Large intestine (tissue), 3 donors: ENCODE data around the gene RIC3. TPM values are rescaled to one million over a fixed set of nuclear protein-coding genes. Genes with fewer than 3 reads are reported as not detected.
A peak's percentile ranks its signal among the peaks of the same experiment; 100 is the strongest.

Experiments used
- DNase-seq, 2 donors: peaks; one replicate each; pipeline versions ENCODE4 v3.0.0 to v3.0.0-alpha.2; 2013
- H3K27ac ChIP-seq: one replicate; pipeline ENCODE4 v1.5.1; 2013; ENCODE audit warnings: low read length
- H3K27me3 ChIP-seq: 2 replicates; pipeline ENCODE4 v1.6.1; 2013; ENCODE audit warnings: low read length; ENCODE audit not compliant: control insufficient read depth, insufficient read depth
- H3K36me3 ChIP-seq: 2 replicates; pipeline ENCODE4 v1.6.1; 2013; ENCODE audit warnings: low read length; ENCODE audit not compliant: control insufficient read depth, insufficient read depth
- H3K4me1 ChIP-seq: one replicate; pipeline ENCODE4 v1.6.1; 2013; ENCODE audit warnings: low read length; ENCODE audit not compliant: control insufficient read depth, insufficient read depth
- H3K4me3 ChIP-seq: one replicate; pipeline ENCODE4 v1.5.1; 2013; ENCODE audit warnings: low read length
- H3K9me3 ChIP-seq: one replicate; pipeline ENCODE4 v1.6.1; 2013; ENCODE audit warnings: mild to moderate bottlenecking, low read depth, low read length, moderate library complexity; ENCODE audit not compliant: control insufficient read depth
- WGBS: methylation state at CpG from one replicate; pipeline ENCODE4 v1.1.5; 2013; ENCODE audit warnings: low lambda C conversion rate; ENCODE audit not compliant: insufficient coverage; 5-methylcytosine and 5-hydroxymethylcytosine counted together
- polyA plus RNA-seq: library from polyadenylated mRNA; unstranded; fragments of 120-200 nt; gene quantifications from one replicate; pipeline ENCODE4 v1.2.1, GENCODE V29; 2013

Gene RIC3
- polyA plus RNA-seq, 1 donor, result 9.0 TPM

- DNase-seq, result no peak
- peaks cover 27% of the 10 kb centered on the region for H3K36me3 ChIP-seq
- no peak overlapping the region for H3K27ac ChIP-seq
- H3K9me3 ChIP-seq, result no peaks in the 10 kb centered on the region
- H3K27me3 ChIP-seq, result no peaks in the 10 kb centered on the region
- H3K4me1 ChIP-seq, result peaks cover 12% of the 10 kb centered on the region
- no peak overlapping the region for H3K4me3 ChIP-seq
- 100% methylated on average over 1 of the region's 3 CpGs for WGBS
Observed at GRCh38 chr11:8105666-8106065, 63.2 kb downstream of the RIC3 start.

- no peak for DNase-seq
- no peak overlapping the region for H3K4me3 ChIP-seq
- peaks cover 30% of the 10 kb centered on the region for H3K36me3 ChIP-seq
Observed at GRCh38 chr11:8105133-8105532, 63.7 kb downstream of the RIC3 start.

GRCh38 chr11:8103909-8104308, 64.9 kb downstream of the RIC3 start:
- H3K27me3 ChIP-seq, result no peaks in the 10 kb centered on the region
- WGBS, result no CpG with 5 or more reads among the region's 2 CpGs
- no peaks in the 10 kb centered on the region for H3K4me1 ChIP-seq
- no peak overlapping the region for H3K4me3 ChIP-seq
- no peak for DNase-seq
- no peak overlapping the region for H3K27ac ChIP-seq
- H3K36me3 ChIP-seq, result peaks cover 33% of the 10 kb centered on the region
- no peaks in the 10 kb centered on the region for H3K9me3 ChIP-seq

More at GRCh38 chr11:8105133-8105532, 63.7 kb downstream of the RIC3 start:
- Histone ChIP-seq H3K9me3 (no peaks in the 10 kb centered on the region), H3K4me1 (peaks cover 7% of the 10 kb centered on the region), H3K27ac (no peak overlapping the region), H3K27me3 (no peaks in the 10 kb centered on the region)
- no CpG with 5 or more reads among the region's 4 CpGs for WGBS

GRCh38 chr11:8102965-8103364, 65.9 kb downstream of the RIC3 start:
- Histone ChIP-seq H3K4me3 (no peak overlapping the region), H3K27me3 (no peaks in the 10 kb centered on the region), H3K36me3 (peaks cover 36% of the 10 kb centered on the region), H3K4me1 (no peaks in the 10 kb centered on the region), H3K27ac (no peak overlapping the region), H3K9me3 (no peaks in the 10 kb centered on the region)
- no peak for DNase-seq
- 100% methylated on average over 2 of the region's 7 CpGs for WGBS

DNA sequence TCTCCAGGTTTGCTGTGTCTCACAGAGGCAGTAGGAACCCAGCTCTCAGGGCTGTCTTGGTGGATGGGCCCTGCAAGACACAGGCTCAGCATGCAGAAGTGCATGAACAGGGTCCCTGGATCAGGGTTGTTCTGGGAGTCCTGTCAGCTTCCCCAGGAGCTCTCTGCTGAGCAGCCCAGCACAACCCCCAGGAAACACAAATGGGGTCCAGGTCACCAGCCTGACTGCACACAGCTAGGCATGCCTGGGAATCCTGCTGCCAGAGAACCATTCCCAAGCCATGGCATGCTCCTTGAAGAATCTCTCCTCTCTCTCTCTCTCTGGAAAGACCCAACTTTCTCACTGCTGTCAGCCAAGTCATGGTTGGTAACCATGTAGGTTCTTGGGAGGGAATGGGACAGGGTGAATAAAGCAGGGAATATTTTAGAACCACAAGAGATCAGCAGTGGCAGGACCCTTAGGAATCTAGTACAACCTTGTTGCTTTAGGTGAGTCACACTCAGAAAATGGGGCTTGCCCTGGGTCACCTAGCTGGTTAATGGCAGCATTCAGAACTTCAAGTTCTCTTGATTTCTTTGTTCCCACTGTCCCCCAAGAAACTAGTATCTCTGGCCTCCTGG, 66.4 kb downstream of the RIC3 start:
- Histone ChIP-seq H3K9me3 (no peaks in the 10 kb centered on the region), H3K4me3 (no peak overlapping the region), H3K27ac (no peak overlapping the region), H3K36me3 (peaks cover 41% of the 10 kb centered on the region), H3K4me1 (no peaks in the 10 kb centered on the region), H3K27me3 (no peaks in the 10 kb centered on the region)
- no peak for DNase-seq

GRCh38 chr11:8101421-8101820, 67.4 kb downstream of the RIC3 start:
- Histone ChIP-seq H3K4me1 (no peaks in the 10 kb centered on the region), H3K9me3 (no peaks in the 10 kb centered on the region), H3K36me3 (peaks cover 43% of the 10 kb centered on the region), H3K27me3 (no peaks in the 10 kb centered on the region), H3K27ac (no peak overlapping the region), H3K4me3 (no peak overlapping the region)
- DNase-seq, result no peak
- no CpG with 5 or more reads among the region's 11 CpGs for WGBS

DNA sequence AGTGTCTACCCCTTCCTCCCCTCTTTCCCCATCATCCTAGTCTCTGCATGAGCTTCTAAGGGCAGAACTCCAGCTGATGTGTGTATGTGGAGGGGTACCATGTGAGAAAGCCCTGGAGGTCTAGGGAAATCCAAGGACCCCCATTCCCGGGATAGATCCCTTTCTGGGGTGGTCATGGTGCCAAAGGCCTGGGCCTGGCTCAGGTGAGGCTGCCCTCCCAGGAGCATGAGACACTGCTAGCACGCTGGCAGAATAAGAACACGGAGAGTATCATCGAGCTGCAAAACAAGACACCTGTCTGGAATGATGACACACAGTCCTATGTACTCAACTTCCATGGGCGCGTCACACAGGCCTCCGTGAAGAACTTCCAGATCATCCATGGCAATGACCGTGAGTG, 68.2 kb downstream of the RIC3 start:
- no peak overlapping the region for H3K4me3 ChIP-seq
- no peak overlapping the region for H3K27ac ChIP-seq
- DNase-seq, result no peak
- H3K9me3 ChIP-seq, result no peaks in the 10 kb centered on the region
- WGBS, result no CpG with 5 or more reads among the region's 8 CpGs
- H3K27me3 ChIP-seq, result no peaks in the 10 kb centered on the region
- H3K36me3 ChIP-seq, result peaks cover 43% of the 10 kb centered on the region
- peaks cover 5% of the 10 kb centered on the region for H3K4me1 ChIP-seq

DNA sequence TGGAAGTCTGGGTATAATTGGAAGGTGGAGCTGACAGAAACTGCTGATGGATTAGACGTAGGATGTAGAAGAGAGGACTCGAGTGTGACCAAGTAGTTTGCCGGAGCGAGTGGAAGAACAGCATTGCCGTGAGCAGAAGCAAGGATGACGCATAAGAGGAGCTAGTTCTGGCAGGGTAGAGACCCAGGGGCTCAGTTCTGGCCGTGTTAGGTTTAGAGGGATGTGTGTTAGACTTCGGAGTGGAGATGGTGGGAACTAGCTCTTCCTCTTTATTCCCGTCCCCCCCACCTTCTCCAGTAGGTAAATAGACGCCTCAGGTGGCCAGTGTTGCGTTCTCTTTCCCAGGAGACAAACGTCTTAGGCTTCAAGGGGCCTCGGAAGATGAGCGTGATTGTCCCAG, 68.7 kb downstream of the RIC3 start:
- 93% methylated on average over 4 of the region's 14 CpGs for WGBS
- no peak overlapping the region for H3K4me3 ChIP-seq
- H3K9me3 ChIP-seq, result no peaks in the 10 kb centered on the region
- no peak overlapping the region for H3K27ac ChIP-seq
- peaks cover 7% of the 10 kb centered on the region for H3K4me1 ChIP-seq
- no peak for DNase-seq
- no peaks in the 10 kb centered on the region for H3K27me3 ChIP-seq
- H3K36me3 ChIP-seq, result peaks cover 42% of the 10 kb centered on the region

DNA sequence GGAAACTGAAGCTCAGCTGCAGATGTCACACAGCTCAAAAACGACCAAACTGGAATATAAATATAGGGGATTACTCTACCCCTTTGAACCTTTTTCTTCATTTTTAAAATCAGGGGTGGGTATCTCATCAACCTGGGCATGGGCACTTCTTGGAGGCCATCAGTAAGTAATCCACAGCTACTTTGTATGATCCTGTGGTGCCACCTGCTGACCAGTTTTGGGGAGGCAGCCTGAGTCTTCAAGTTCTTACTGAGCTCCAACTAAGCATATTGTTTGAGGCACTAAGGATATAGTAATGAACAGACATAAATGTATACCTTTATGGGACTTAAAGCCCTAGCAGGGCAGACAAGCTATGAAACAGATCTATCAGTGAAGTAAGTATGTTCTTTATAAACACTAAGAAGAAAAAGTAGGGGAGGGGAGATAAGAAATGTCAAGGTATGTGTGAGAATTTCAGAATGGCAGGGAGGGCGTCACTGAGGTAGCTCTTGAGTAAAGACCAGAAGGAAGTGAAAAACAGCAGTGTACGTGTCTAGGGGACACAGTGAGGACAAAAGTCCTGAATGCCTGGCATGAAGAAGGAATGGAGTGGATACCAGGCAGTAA, 69.4 kb downstream of the RIC3 start:
- DNase-seq, result peak; percentile 54 to 66
- Histone ChIP-seq H3K9me3 (no peaks in the 10 kb centered on the region), H3K4me3 (no peak overlapping the region), H3K27me3 (no peaks in the 10 kb centered on the region), H3K27ac (no peak overlapping the region), H3K36me3 (peaks cover 40% of the 10 kb centered on the region), H3K4me1 (peaks cover 10% of the 10 kb centered on the region)
- 0% methylated on average over 1 of the region's 3 CpGs for whole genome bisulfite sequencing

- no CpG with 5 or more reads among the region's 6 CpGs for WGBS
- Histone ChIP-seq H3K36me3 (peaks cover 40% of the 10 kb centered on the region), H3K27me3 (no peaks in the 10 kb centered on the region)
Observed at GRCh38 chr11:8098879-8099278, 69.9 kb downstream of the RIC3 start.

GRCh38 chr11:8098361-8098760, 70.5 kb downstream of the RIC3 start:
- WGBS, result no CpG with 5 or more reads among the region's 4 CpGs
- H3K4me3 ChIP-seq, result no peak overlapping the region

More at GRCh38 chr11:8098879-8099278, 69.9 kb downstream of the RIC3 start:
- Histone ChIP-seq H3K4me1 (peaks cover 15% of the 10 kb centered on the region), H3K4me3 (no peak overlapping the region), H3K27ac (no peak overlapping the region), H3K9me3 (no peaks in the 10 kb centered on the region)
- DNase-seq, result no peak

More at GRCh38 chr11:8098361-8098760, 70.5 kb downstream of the RIC3 start:
- H3K27me3 ChIP-seq, result no peaks in the 10 kb centered on the region
- peaks cover 21% of the 10 kb centered on the region for H3K4me1 ChIP-seq
- no peak overlapping the region for H3K27ac ChIP-seq
- peaks cover 37% of the 10 kb centered on the region for H3K36me3 ChIP-seq
- no peak for DNase-seq
- H3K9me3 ChIP-seq, result no peaks in the 10 kb centered on the region
